ENCODE measurements around the gene CKAP2L. TPM values are rescaled to one million over a fixed set of nuclear protein-coding genes. Genes with fewer than 3 reads are reported as not detected.
A peak's percentile ranks its signal among the peaks of the same experiment; 100 is the strongest.

Gene CKAP2L
- total and polyA plus RNA-seq, 9 of the 15 experiments (the other 6 are each of a cell fraction or from before 2014, with no cell fraction given) = 10.4 to 21.9 (median 14.2) TPM

DNA sequence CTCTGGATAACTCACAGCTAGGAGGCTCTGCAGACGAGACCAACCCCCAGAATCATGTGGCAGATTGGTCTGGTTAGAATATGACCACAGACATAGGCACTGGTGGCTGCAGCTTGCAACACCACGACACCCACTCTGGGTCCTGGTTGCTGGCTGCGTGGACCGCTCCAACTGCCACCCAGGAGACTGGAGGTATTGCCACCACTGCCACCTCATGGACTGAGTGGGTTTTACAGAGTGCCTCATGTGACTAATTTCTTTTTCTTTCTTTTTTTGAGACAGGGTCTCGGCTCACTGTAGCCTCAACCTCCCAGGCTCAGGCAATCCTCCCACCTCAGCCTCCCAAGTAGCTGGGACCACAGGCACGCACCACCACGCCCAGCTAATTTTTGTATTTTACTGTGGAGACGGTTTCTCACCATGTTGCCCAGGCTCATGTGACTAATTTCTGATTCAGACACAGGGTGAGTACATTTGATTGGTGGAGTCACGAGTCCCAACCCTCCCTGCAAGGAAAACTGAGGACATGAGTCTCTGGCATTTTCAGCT is 73.5 kb downstream of the CKAP2L start:
- H4K20me1 ChIP-seq (replicated peaks; ENCODE audit: control insufficient read depth, insufficient read depth, low read length) = no peaks in the 10 kb centered on the region
- ATAC-seq = peak; percentile 55
- intact Hi-C loops (cut with micrococcal nuclease) (loop anchor here (2.0 kb wide), 2 partner anchors 36 to 64 kb away; no protein-coding TSS in a partner anchor), in situ Hi-C loops (cut with MboI) (no loop called here)
- peak overlapping the region; percentile 40; the same call in 2 of the 3 replicates for H3K27ac ChIP-seq (ENCODE audit: extremely low read depth, low read depth, low read length)
- ChIA-PET CTCF (ENCODE audit: low intra/inter-chr PET ratio) (no interaction called here), POLR2A (interaction anchor here (1.1 kb wide), 1 partner anchor 40 kb away, joined by 4 read pairs; no protein-coding TSS in a partner anchor)
- peak; percentile 32 for FAIRE-seq
- H3K36me3 ChIP-seq (ENCODE audit: control insufficient read depth, insufficient read depth, low read length) = no peaks in the 10 kb centered on the region
- H3K79me2 ChIP-seq (ENCODE audit: control insufficient read depth, insufficient read depth, low read length) = no peaks in the 10 kb centered on the region
- peak overlapping the region; percentile 1 to 79; a peak in 2 of 4 replicates for H3K9ac ChIP-seq (ENCODE audit: insufficient read depth in 1 of 2, low read depth in 2 of 2, low read length in 2 of 2)
- H3K4me1 ChIP-seq (replicated peaks in 1 of 2; ENCODE audit: control insufficient read depth in 2 of 2, insufficient read depth in 2 of 2, low read length in 2 of 2) = peaks cover 53 to 56% of the 10 kb centered on the region in 2 experiments
- no peak overlapping the region for H3K4me3 ChIP-seq
- 43% methylated on average over 9 of the region's 9 CpGs for WGBS (ENCODE audit: insufficient coverage, low coverage, missing lambda C conversion rate)
- H3K9me3 ChIP-seq (replicated peaks; ENCODE audit: control insufficient read depth, insufficient read depth, low read depth, low read length) = no peaks in the 10 kb centered on the region
- peak overlapping the region; percentile 80 for H2AFZ ChIP-seq (ENCODE audit: low read depth, low read length)
- DNase-seq (ENCODE audit: extremely low read depth in 1 of 4, low spot score in 3 of 4) = peak; percentile 54 to 77 (median 62)
- H3K9me1 ChIP-seq (ENCODE audit: control insufficient read depth, insufficient read depth, low read length) = no peaks in the 10 kb centered on the region
- H3K27me3 ChIP-seq (ENCODE audit: control insufficient read depth in 2 of 2, insufficient read depth in 2 of 2, low read length in 2 of 2) = no peaks in the 10 kb centered on the region
- no TSS peak for BruUV-seq (replicated peaks)
- peak overlapping the region; percentile 9; the same call in 1 of the 2 replicates for H3K4me2 ChIP-seq (ENCODE audit: insufficient read depth, low read length)
- TF ChIP-seq FOXK2 (conservative IDR thresholded peaks at IDR 0.05 in 1 of 2, IDR thresholded peaks at IDR 0.05 in 1 of 2; ENCODE audit: low read depth in 2 of 2) (no peak), BMI1 (IDR thresholded peaks at IDR 0.05; ENCODE audit: low read length) (no peak), ASH1L (IDR thresholded peaks at IDR 0.05; ENCODE audit: borderline replicate concordance, low read depth, partially characterized antibody) (no peak), U2AF2 (optimal IDR thresholded peaks at IDR 0.05; ENCODE audit: low read depth, low read length) (no peak), ZNF224 (CRISPR knock-in tag; IDR thresholded peaks at IDR 0.05) (no peak), TBP (optimal IDR thresholded peaks at IDR 0.05; ENCODE audit: low read depth, low read length) (no peak), SRSF3 (IDR thresholded peaks at IDR 0.05; ENCODE audit: insufficient read depth, low read length) (no peak), ZNF197 (CRISPR knock-in tag; IDR thresholded peaks at IDR 0.05; ENCODE audit: low read depth) (0 out of 2 replicates have a peak, but pooled peaks have one; percentile 44), ZEB2 (IDR thresholded peaks at IDR 0.05) (no peak), ZNF764 (CRISPR knock-in tag; IDR thresholded peaks at IDR 0.05; ENCODE audit: low read depth) (peak; percentile 75; the same call in 1 of the 2 replicates), NONO (IDR thresholded peaks at IDR 0.05; ENCODE audit: low read depth in 2 of 2, low read length in 1 of 2) (no peak), ZNF639 (CRISPR knock-in tag; conservative IDR thresholded peaks at IDR 0.05 in 1 of 2, IDR thresholded peaks at IDR 0.05 in 1 of 2) (no peak), FOXK1 (CRISPR knock-in tag; IDR thresholded peaks at IDR 0.05; ENCODE audit: borderline replicate concordance) (no peak), ZNF431 (CRISPR knock-in tag; IDR thresholded peaks at IDR 0.05) (no peak), EGR1 (conservative IDR thresholded peaks at IDR 0.05) (no peak), ZNF263 (CRISPR knock-in tag; IDR thresholded peaks at IDR 0.05; ENCODE audit: borderline replicate concordance) (no peak), ARID2 (IDR thresholded peaks at IDR 0.05) (no peak)
- TF ChIP-seq, protein P1, sequence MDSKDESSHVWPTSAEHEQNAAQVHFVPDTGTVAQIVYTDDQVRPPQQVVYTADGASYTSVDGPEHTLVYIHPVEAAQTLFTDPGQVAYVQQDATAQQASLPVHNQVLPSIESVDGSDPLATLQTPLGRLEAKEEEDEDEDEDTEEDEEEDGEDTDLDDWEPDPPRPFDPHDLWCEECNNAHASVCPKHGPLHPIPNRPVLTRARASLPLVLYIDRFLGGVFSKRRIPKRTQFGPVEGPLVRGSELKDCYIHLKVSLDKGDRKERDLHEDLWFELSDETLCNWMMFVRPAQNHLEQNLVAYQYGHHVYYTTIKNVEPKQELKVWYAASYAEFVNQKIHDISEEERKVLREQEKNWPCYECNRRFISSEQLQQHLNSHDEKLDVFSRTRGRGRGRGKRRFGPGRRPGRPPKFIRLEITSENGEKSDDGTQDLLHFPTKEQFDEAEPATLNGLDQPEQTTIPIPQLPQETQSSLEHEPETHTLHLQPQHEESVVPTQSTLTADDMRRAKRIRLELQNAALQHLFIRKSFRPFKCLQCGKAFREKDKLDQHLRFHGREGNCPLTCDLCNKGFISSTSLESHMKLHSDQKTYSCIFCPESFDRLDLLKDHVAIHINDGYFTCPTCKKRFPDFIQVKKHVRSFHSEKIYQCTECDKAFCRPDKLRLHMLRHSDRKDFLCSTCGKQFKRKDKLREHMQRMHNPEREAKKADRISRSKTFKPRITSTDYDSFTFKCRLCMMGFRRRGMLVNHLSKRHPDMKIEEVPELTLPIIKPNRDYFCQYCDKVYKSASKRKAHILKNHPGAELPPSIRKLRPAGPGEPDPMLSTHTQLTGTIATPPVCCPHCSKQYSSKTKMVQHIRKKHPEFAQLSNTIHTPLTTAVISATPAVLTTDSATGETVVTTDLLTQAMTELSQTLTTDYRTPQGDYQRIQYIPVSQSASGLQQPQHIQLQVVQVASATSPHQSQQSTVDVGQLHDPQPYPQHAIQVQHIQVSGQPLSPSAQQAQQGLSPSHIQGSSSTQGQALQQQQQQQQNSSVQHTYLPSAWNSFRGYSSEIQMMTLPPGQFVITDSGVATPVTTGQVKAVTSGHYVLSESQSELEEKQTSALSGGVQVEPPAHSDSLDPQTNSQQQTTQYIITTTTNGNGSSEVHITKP (IDR thresholded peaks at IDR 0.05; ENCODE audit: partially characterized antibody) = peak; percentile 59
